NCI-H774 (cell line): Measurements from ENCODE around the gene CFAP141.
A peak's percentile ranks its signal among the peaks of the same experiment; 100 is the strongest.
"Not testable (repeated sequence)": the region's sequence is repeated elsewhere in the genome, so short reads cannot be mapped to it uniquely, and the experiment has no call there.

Experiments
- DNase-seq: peaks from one replicate; lab custom pipeline; 2025; lab: John Stamatoyannopoulos, UW

Gene CFAP141

DNA sequence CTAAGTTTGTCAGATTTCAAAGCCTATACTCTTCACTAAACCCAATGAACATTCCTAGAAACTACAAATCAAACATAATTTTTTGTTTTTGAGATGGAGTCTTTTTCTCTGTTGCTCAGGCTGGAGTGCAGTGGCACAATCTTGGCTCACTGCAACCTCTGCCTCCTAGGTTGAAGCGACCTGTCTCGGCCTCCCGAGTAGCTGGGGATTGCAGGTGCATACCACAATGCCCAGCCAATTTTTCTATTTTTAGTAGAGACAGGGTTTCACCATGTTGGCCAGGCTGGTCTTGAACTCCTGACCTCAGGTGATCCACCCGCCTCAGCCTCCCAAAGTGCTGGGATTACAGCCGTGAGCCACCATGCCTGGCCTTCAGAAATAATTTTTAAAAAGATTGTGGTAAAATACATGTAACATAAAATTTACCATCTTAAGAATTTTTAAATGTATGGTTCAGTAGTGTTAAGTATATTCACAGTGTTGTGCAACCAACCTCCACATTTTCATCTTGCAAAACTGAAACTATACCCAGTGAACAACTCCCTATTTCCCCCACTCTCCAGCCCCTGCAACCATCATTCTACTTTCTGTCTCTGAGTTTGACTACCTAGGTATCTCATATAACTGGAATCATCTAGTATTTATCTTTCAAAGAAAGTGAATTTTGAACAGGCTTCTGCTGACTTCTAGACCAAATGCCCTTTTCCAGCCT lies 2.7 kb upstream of the CFAP141 start:
- DNase-seq: no peak

DNA sequence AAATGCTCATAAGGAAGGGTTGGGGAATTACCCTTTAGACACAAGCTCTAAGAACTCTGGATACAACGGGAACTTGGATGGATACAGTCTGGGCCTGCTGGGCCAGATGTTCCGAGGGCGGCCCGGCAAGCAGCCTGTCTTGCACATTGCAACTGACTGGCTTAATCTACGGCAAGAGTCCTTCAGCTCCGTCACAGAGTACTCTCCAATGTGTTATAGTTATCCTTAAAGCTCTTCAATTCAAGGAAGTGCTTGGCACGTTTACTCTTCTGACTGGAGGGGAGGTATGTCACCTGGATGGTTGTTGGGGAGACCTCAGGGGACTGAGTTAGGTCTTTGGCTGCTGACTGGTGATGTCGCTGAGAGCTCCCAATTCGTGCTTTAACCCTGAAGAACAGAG lies 1.1 kb upstream of the CFAP141 start:
- no peak for DNase-seq

DNA sequence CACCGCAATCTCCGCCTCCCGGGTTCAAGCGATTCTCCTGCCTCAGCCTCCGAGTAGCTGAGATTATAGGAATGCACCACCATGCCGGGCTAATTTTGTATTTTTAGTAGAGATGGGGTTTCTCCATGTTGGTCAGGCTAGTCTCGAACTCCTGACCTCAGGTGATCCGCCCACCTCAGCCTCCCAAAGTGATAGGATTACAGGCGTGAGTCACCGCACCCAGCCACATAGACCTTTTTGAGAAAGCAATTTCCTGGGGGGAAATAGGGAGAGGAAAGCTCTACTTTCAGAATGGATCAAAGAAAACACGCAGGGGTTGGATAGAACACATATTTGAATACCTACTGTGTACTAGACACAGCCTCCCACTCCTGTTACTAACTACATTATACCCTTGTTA lies 355 bp downstream of the CFAP141 start:
- not testable (repeated sequence) for DNase-seq

DNA sequence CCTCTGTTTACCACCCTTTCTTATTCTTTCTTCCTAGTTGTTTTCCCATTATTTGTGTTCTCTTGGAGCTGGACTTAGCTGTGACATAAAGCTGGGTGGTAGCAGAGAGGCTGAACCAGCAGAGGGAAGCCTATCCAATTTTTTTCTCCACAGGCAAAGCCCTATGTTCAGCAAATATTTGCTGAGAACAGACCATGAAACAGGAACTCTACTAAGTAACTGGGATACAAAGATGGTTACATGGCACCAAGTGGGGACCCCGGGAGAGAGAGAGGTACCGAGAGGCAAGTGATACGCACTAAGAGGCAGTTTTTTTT lies 6.6 kb downstream of the CFAP141 start:
- no peak for DNase-seq

DNA sequence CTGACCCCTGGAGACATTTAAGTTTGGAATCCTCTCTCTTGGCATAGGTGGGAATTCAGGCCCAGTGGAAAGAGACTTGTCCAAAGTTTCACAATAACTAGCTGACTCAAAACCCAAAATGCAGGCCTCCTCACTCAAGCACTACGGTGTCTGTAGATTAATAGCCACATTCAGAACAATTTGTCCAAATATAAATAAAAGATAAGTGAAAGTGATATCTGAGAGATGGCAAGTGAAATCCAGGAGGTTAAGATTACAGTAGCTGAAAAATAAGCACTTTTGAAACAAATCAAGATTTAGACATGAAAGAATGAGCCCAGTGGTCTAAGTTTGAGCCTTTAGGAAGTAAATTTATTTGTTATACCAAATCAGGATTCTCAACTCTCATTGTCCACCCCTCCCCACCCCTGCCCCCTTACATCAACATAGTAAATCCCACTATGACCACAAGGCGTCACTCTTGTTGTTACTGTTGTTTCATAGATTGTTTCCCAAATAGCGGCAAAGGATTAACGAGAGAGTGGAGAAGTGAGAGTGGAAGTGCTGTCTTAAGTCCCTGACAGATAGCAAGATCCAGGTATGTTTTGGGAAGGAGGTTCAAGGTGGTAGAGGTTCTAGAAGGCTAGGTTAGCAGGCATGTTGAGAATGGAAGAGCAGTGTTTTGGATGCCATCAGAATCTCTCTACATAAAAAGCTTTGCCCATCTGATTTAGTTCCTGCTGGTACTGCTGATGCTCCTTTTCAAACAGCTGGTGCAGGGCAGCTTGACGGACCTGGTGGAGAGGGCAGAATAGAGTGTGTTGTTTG lies 7.2 kb downstream of the CFAP141 start:
- DNase-seq: peak; percentile 33

DNA sequence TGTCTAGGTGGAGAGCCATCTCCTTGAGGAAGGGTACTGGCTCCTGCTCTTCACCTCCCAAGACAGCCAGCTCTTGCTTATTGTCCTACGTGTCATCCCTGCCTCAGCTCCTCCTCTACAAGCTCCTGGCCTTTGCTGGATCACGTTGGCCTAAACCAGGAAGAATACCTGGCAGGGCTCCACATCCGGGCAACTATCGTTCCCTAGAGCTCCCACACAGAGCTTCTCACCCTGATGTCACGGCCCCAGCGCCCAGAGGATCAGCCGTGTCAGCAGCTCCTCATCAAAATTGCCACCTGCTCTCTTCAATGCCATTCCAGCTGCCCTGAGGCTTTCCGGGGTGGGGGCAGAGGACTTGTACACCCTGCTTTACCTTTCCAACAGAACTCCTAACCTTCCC lies 12.3 kb downstream of the CFAP141 start:
- DNase-seq: peak; percentile 54

DNA sequence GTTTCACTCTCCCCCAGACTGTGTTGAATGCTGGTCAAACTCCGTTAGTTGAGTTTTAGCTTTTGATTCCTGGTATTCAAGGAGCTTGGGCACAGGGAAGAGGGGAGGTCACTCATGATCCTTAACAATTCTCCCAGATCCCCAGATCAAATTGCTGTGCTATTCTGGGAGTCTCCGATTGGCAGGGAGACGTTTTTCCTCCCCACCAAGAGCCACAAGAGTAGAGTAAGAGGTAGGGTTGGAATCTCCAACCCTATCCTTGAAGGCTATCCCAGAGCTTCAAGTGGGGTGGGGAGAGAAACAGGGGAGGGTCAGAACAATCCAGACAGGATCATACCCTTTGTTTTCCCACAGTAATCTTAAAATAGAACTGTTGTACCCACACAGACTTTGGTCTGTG lies 13.7 kb downstream of the CFAP141 start:
- DNase-seq: no peak

DNA sequence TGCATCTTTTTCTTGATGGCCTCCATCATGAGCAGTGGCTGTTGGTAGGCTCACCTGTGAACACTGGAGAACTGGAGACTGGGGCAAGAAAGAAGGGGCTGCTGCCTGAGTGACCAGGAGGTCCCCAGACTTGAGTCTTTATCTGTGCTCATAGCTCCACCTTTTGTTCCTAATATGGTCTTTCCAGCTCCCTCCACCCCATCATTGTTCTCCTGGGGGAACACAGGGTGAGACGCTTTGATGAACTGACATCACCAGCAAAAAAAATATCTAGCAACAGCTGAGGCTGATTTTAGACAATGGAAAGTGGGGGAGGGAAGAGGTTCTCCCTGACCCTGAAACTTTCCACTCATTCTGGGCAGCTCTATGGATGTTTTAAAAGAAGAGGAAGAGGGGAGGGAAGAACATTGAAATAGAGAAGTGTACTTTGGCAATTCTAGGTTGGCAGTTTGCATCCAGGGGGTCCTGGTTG lies 14.1 kb downstream of the CFAP141 start, which contains the start of gene TPM3:
TSS of gene TPM3 (minus strand) at position 111 of the 472 bp plus-strand sequence. CDS start at position 29, 82 bp downstream.
- DNase-seq: no peak

DNA sequence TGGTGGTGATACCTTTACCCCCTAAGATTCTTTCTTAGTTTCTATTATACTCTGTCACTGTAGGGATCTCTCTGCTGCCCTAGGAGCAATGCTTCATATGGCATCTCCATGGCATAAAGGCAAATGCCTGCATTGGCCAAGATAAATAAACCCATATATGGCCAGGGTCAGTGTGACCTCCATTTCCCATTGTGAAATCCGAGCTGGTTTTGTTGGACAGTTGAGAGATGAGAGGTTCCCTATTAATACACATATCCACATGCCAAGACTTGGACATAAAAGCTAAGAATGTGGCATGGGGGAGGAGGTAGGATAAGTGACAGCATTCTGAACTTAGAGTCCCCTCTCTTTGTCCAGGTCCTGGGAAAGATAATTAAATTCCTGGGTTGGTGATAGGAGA lies 15.6 kb downstream of the CFAP141 start:
- no peak for DNase-seq

DNA sequence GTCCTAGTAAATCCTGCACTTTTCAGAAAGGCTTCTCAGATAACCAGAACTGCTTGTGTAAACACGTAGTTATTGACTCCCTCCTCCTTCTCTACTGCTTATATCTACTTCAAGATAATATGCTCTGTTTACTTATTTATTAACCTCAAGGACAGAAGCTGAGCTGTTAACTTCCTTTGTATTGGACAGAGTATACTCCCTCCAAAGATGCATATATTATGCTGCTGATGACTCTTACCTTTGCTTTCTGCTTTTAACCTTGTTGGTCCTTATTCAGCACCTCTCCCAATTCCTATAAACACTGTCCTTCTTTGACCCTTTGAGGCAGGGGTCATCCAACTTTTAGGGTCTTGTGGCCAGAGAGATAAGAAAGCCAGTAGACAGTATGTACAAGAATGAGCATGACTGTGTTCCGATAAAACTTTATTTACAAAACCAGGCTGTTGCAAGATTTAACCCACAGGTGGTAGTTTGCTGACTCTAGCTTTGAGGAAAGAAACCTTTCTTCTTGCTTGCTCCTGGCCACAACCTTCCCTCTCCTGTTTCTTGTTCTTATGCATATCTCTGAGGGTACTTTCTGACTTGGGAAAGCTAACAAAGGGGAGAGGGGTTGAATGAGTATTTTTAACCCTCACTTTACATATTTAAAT lies 19.2 kb downstream of the CFAP141 start:
- no peak for DNase-seq

DNA sequence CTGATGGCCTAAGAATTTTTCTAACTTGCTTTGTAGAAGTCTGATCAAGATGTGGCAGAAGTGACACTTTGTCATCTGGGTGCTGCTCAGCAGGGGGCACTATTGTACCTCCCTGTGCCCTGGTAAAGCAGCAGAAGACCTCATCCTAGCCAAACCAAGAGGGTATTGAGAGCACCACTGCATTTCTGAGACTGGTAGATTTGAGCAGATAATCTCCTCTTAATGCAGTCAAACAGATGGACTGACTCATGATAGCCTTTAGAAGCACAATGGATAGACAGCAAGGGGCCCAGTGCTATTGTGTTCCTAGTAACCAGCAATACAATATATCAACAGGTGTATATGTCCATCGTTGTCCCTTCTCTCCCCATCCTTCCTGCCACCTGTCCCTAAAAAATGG lies 20.0 kb downstream of the CFAP141 start:
- DNase-seq: peak; percentile 56

DNA sequence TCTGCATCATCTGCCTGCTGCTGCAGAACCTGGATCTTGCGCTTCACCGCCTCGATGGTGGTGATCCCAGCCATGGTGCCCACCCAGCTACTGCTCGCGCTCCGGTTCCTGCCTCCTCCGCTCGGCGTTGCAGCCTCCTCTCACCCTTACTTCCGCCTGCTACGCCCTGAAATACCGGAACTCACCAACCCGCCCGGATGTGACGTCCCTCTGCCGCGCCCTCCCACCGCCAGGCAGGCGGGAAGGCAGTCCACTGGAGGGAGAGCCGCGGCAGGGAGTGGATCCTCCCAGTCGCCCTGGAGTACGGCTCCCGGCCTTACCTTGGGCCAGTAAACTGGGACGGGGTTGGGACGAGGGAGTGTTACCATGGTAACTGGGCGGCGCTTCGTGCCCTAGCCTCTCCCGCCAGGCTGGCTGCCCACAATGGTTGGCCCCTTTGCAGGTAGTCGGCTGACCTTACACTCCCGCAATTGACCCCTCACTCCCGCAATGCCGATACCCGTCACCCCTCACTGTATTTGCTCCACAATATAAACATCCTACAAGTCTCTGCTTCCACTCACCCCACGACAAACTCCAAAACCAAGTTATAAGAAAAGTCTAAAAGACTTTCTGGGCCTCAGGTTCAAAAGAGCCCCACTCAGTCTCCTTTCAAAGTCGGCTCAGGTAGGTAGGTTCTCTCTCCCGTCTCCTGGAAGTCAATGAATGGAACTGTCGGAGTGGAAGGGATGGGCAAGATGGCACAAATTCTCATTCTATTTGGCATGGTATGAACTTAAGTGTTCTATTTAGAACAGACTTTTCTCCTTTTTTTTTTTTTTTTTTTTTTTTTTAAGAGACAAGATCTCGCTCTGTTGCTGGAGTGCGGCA lies 22.9 kb downstream of the CFAP141 start:
- peak; percentile 99 for DNase-seq

DNA sequence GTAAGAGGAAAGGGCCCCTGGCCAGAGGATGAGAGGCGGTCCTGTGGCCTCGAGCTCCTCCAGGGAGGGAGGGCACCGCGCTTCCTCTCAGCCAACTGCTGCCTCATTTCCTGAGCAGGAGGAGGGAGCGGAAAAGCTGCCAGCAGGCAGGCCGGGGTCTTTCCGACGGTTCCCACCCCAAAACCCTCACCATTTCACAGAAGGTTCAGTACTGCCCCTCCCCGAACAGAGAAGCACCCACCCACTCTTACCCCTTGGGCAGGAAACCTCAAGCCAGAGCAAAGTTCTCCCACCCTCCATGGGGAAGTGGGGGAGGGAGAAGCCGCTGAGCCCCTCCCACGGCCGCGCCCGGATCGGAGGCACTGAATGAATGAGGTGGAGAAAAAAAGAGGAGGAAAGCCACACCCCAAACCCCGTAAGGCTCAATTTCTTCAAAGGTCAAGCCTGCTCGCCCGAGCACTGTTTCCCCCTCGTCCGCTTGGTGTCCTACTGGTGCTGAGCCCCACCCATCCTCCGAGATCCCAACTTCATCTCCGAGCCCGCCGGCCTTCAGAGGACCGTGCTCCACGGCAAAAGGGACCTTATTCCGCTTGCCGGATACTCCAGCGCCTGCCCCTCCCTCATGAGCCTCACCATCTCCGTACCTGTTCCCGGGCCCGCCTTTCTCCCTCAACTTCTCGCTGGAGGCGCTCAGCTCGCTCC lies 23.6 kb downstream of the CFAP141 start:
- peak; percentile 61 for DNase-seq

DNA sequence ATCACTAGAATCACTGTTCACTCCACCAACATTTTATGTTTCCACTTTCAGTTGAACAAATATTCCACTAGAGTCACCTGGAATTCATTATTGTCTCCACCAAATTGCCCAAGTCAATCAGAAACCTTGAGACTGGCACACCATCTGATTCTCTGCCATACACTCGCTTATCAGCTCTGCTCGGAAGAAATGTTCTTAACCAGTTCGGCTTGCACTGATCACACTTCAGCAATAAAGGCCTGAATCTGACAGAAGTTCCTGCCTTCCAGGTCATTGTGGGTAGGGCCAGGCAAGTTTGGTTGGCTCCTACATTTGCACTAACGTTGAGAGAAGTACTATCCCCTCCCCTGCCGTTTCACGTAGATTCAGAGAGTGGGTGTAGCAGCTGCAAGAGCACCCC lies 24.2 kb downstream of the CFAP141 start:
- no peak for DNase-seq

DNA sequence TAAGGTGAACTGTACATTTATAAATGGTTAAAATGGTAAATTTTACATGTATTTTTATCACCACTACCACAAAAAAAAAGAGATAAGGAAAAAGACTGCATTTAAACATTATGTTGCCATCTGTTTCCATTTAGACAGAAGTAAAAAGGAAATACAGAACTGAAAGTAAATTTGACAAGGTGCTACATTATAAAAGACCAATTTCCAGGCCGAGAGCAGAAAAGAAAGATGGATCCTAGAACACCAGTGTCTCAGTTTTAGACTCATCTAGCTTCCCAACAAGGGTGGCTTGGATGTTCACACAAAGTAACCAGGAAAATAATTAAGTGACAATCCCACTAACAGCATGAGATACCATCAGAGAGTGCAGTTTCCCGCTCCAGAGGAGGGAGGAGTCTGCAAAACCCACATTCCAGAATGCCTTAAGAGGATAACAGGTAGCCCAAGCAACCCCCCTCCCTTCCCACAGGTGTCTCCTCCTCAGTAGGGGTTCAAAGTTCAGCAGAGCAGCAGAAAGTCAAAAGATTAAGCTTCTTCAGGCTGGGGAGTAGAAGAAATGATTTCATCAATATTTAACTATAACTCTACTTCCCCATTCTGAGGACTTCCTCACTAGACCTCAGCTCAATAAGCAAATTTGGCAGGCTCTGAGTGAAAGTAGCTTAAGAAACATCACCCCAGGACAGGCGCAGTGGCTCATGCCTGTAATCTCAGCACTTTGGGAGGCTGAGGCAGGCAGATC lies 26.0 kb downstream of the CFAP141 start:
- DNase-seq: no peak

DNA sequence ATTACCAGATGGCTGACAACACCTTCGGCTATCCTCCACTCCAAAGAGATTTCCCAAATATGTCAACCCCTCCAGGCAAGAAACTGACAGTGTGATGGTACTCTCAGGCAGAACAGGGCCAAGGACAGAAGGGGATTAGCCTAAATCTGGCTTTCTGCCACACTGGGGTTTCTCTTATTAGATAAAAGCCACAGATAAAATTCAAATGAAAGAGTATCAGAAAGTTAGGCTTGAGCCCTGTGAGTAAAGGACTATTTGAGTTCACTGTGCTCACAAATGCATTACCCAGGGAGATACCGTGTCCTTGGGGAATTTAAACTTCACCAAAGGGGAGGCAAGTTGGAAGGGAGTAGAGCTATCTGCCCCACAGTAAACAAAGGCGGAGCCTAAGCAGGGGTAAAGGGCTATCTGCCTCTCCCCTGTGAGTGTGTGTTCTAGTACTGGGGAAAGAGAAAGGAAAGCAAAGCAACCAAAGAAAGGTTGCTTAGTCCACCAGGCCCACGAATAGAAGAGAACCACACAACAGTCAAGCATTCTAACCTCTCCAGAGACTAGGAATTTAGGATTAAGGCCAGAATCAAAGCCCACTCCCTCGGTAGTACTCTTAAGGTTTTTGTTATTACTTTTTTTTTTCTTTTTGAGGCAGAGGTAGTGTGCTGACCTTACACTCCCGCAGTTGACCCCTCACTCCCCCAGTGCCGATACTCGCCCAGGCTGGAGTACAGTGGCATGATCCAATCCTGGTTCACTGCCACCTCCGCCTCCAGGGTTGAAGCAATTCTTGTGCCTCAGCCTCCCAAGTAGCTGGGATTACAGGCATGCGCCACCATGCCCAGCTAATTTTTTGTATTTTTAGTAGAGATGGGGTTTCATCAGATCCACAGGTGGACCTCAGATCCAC lies 27.0 kb downstream of the CFAP141 start:
- no peak for DNase-seq

DNA sequence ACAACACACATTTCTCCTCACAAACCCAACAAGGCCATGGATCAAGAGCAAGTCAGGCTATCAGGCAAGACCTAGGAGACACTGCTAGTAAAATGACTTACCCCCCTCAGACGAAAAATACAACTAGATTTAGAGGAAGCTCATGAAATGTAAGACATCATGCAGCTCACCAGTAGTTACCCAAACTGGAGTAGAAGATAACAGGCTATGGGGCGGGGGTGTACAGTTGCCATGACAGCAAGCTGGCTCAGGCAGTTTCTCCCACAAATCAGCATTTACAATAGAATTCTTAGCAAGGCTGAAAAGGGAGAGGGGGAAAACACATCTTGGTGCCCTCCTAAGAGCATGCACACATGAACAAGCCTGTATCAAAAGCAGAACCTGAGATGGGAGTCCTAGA lies 28.1 kb downstream of the CFAP141 start:
- no peak for DNase-seq

DNA sequence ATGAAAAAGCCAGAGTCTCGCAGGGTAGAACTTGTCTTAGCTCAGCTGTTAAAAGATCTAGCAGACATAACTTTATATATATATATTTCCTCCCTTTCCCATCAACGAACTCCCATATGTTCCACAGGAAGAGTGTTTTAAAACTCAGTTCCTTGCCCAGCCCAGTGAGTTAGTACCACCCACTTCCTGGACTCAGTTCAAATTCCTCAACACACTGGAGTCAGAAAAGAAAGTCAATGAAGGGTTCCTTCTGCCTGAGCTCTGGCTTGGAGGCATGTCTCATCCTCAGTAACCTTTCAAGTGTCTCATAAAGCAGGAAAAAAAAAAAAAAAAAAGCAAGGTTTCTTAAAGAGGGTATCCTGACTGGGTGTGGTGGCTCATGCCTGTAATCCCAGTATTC lies 29.8 kb downstream of the CFAP141 start:
- no peak for DNase-seq

DNA sequence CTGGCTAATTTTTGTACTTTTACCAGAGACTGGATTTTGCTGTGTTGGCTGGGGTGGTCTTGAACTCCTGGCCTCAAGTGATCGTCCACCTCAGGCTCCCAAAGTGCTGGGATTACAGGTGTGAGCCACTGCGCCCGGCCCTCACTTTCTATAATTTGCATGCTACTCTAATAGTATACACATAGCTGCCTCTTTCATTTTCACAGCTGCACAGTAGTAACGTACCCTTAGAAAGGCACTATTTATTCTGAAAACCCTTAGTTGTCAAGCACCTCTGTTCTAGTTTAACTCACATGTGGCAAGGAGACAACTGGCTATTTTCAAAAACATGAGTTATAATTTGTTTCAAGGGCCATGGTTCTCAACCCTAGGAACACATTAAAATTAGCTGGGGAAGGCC lies 31.5 kb downstream of the CFAP141 start:
- no peak for DNase-seq

DNA sequence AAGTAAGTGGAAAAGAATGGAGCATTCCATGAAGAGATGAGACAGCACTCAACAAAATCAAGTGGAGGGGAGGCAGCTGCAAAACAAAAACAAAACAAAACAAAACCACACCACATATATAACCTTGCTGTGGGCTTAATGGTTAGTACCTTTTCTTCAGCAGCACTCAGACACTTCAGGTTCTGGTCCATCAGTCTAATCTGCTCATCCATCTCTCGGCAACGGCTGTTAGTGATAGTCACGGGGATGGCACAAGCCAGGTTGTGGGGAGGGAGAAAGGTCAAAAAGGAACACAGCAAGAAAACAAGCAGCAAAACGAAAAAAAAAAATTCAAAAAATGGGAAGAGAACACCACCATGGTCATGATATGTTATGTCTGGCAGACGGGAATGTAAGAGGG lies 34.3 kb downstream of the CFAP141 start:
- DNase-seq: no peak
